NK-92 (cell line): ENCODE results near the gene CIB4.
"Not testable (repeated sequence)": the region's sequence is repeated elsewhere in the genome, so short reads cannot be mapped to it uniquely, and the experiment has no call there.

Source experiments
- DNase-seq: peaks from one replicate; lab custom pipeline; 2025; ENCODE audit not compliant: unreplicated experiment; lab: John Stamatoyannopoulos, UW

The CIB4 gene

GRCh38 chr2:26668041-26668440 lies 26.9 kb upstream of the CIB4 start:
- no peak for DNase-seq

GRCh38 chr2:26666671-26667070 lies 25.5 kb upstream of the CIB4 start:
- no peak for DNase-seq

- not testable (repeated sequence) for DNase-seq
These were observed 24.1 kb upstream of the CIB4 start for GRCh38 chr2:26665296-26665695.

GRCh38 chr2:26660363-26660962 lies 19.3 kb upstream of the CIB4 start:
- DNase-seq = no peak

GRCh38 chr2:26658691-26659346 lies 17.7 kb upstream of the CIB4 start:
- DNase-seq = no peak

GRCh38 chr2:26657265-26657664 lies 16.1 kb upstream of the CIB4 start:
- no peak for DNase-seq

- no peak for DNase-seq
These were observed 14.5 kb upstream of the CIB4 start for GRCh38 chr2:26655611-26656195.

- DNase-seq = not testable (repeated sequence)
These were observed 14.0 kb upstream of the CIB4 start for GRCh38 chr2:26655120-26655519.

GRCh38 chr2:26654061-26654340 lies 12.8 kb upstream of the CIB4 start:
- no peak for DNase-seq

- DNase-seq = no peak
These were observed 12.3 kb upstream of the CIB4 start for GRCh38 chr2:26653207-26654060.

- DNase-seq = no peak
These were observed 11.3 kb upstream of the CIB4 start for GRCh38 chr2:26652361-26653041.

GRCh38 chr2:26651799-26652198 lies 10.6 kb upstream of the CIB4 start:
- no peak for DNase-seq

GRCh38 chr2:26651470-26651771 lies 10.3 kb upstream of the CIB4 start:
- no peak for DNase-seq

GRCh38 chr2:26650713-26651469 lies 9.7 kb upstream of the CIB4 start:
- no peak for DNase-seq

- no peak for DNase-seq
These were observed 9.0 kb upstream of the CIB4 start for GRCh38 chr2:26649992-26650712.

- no peak for DNase-seq
These were observed 8.2 kb upstream of the CIB4 start for GRCh38 chr2:26649322-26649721.

GRCh38 chr2:26648516-26648915 lies 7.3 kb upstream of the CIB4 start:
- no peak for DNase-seq

- no peak for DNase-seq
These were observed 6.8 kb upstream of the CIB4 start for GRCh38 chr2:26647981-26648380.

- no peak for DNase-seq
These were observed 6.0 kb upstream of the CIB4 start for GRCh38 chr2:26646986-26647672.

GRCh38 chr2:26645762-26646161 lies 4.6 kb upstream of the CIB4 start:
- no peak for DNase-seq
